AG10803 (cell line): ENCODE measurements around the gene CRISP3.

ENCODE experiments used
- DNase-seq: peaks from one replicate; pipeline ENCODE4 v3.0.0; 2010; ENCODE audit warnings: low read depth
- H3K4me3 ChIP-seq: 2 replicates; pipeline ENCODE4 v1.5.1; 2011; ENCODE audit warnings: mild to moderate bottlenecking, low read length, control low read depth
- CTCF ChIP-seq: conservative IDR thresholded peaks from 2 replicates; pipeline ENCODE4 v1.5.1; 2011; ENCODE audit warnings: mild to moderate bottlenecking, low read length, control low read depth, inconsistent platforms

CRISP3 gene

GRCh38 chr6:49693512-49693911, 50.7 kb downstream of the CRISP3 start:
- TF ChIP-seq CTCF, result no peak
- DNase-seq, result no peak
- H3K4me3 ChIP-seq, result no peak overlapping the region

GRCh38 chr6:49692534-49692933, 51.7 kb downstream of the CRISP3 start:
- TF ChIP-seq CTCF, result no peak
- DNase-seq, result no peak
- H3K4me3 ChIP-seq, result no peak overlapping the region
